ENCODE results near the gene WDFY1. TPM values are rescaled to one million over a fixed set of nuclear protein-coding genes. Genes with fewer than 3 reads are reported as not detected.

WDFY1 gene
- total RNA-seq, 3 donors from 2014 or later = 45.2 to 57.6 (median 46.2) TPM

GRCh38 chr2:223989856-223990232, 44.7 kb upstream of the WDFY1 start:
- Histone ChIP-seq H3K27ac (no peak overlapping the region), H3K9me3 (no peaks in the 10 kb centered on the region), H3K36me3 (no peaks in the 10 kb centered on the region), H3K27me3 (no peaks in the 10 kb centered on the region), H3K4me1 (no peaks in the 10 kb centered on the region), H3K4me3 (no peak overlapping the region)
- no peak for DNase-seq (ENCODE audit: low spot score in 2 of 2)
- TF ChIP-seq POLR2A (IDR thresholded peaks at IDR 0.05) (no peak), CTCF (IDR thresholded peaks at IDR 0.05) (no peak), POLR2AphosphoS5 (IDR thresholded peaks at IDR 0.05) (no peak)
- intact Hi-C loops (cut with DNase I; ENCODE audit: low total_unique reads) = loop anchor here (10.0 kb wide), 1 partner anchor 295 kb away; no protein-coding TSS in a partner anchor

GRCh38 chr2:223989206-223989855, 44.2 kb upstream of the WDFY1 start:
- no peaks in the 10 kb centered on the region for H3K27me3 ChIP-seq
- TF ChIP-seq POLR2A (IDR thresholded peaks at IDR 0.05) (no peak), CTCF (IDR thresholded peaks at IDR 0.05) (no peak), POLR2AphosphoS5 (IDR thresholded peaks at IDR 0.05) (no peak)
- H3K36me3 ChIP-seq = no peaks in the 10 kb centered on the region
- H3K9me3 ChIP-seq = no peaks in the 10 kb centered on the region
- H3K27ac ChIP-seq = no peak overlapping the region
- DNase-seq (ENCODE audit: low spot score in 2 of 2) = no peak
- H3K4me3 ChIP-seq = no peak overlapping the region
- intact Hi-C loops (cut with DNase I; ENCODE audit: low total_unique reads) = no loop called here
- H3K4me1 ChIP-seq = no peaks in the 10 kb centered on the region

- DNase-seq (ENCODE audit: low spot score in 2 of 2) = no peak
- Histone ChIP-seq H3K4me1 (no peaks in the 10 kb centered on the region), H3K9me3 (no peaks in the 10 kb centered on the region), H3K27me3 (no peaks in the 10 kb centered on the region), H3K27ac (no peak overlapping the region), H3K4me3 (no peak overlapping the region), H3K36me3 (no peaks in the 10 kb centered on the region)
- intact Hi-C loops (cut with DNase I; ENCODE audit: low total_unique reads) = no loop called here
- no peak for TF ChIP-seq POLR2AphosphoS5 (IDR thresholded peaks at IDR 0.05)
- no peak for TF ChIP-seq POLR2A (IDR thresholded peaks at IDR 0.05)
- no peak for TF ChIP-seq CTCF (IDR thresholded peaks at IDR 0.05)
These were observed 36.1 kb upstream of the WDFY1 start for GRCh38 chr2:223981241-223981640.

GRCh38 chr2:223980803-223981202, 35.7 kb upstream of the WDFY1 start:
- intact Hi-C loops (cut with DNase I; ENCODE audit: low total_unique reads) = no loop called here
- DNase-seq (ENCODE audit: low spot score in 2 of 2) = no peak
- Histone ChIP-seq H3K27me3 (no peaks in the 10 kb centered on the region), H3K4me3 (no peak overlapping the region), H3K9me3 (no peaks in the 10 kb centered on the region), H3K27ac (no peak overlapping the region), H3K36me3 (no peaks in the 10 kb centered on the region), H3K4me1 (no peaks in the 10 kb centered on the region)
- no peak for TF ChIP-seq CTCF (IDR thresholded peaks at IDR 0.05)
- TF ChIP-seq POLR2A (IDR thresholded peaks at IDR 0.05) = no peak
- no peak for TF ChIP-seq POLR2AphosphoS5 (IDR thresholded peaks at IDR 0.05)

- Histone ChIP-seq H3K4me3 (no peak overlapping the region), H3K27me3 (no peaks in the 10 kb centered on the region), H3K4me1 (no peaks in the 10 kb centered on the region), H3K27ac (no peak overlapping the region), H3K9me3 (no peaks in the 10 kb centered on the region), H3K36me3 (no peaks in the 10 kb centered on the region)
- TF ChIP-seq CTCF (IDR thresholded peaks at IDR 0.05) (no peak), POLR2A (IDR thresholded peaks at IDR 0.05) (no peak), POLR2AphosphoS5 (IDR thresholded peaks at IDR 0.05) (no peak)
- DNase-seq (ENCODE audit: low spot score in 2 of 2) = no peak
- intact Hi-C loops (cut with DNase I; ENCODE audit: low total_unique reads) = no loop called here
These were observed 35.2 kb upstream of the WDFY1 start for GRCh38 chr2:223980397-223980735.
